OCI-LY3 (cell line): ENCODE measurements around the gene FAM180B.

Source experiments
- H2AFZ ChIP-seq: fragments of 200-600, 300-600 bp; shearing (Covaris generic); 2 replicates; pipeline ENCODE4 v1.6.0; 2014; ENCODE audit warnings: antibody characterized with exemption, low read depth, low read length
- H3K27ac ChIP-seq: fragments of 200-600, 300-600 bp; sonication (generic); 2 replicates; pipeline ENCODE4 v1.5.1; 2014; ENCODE audit warnings: mild to moderate bottlenecking, low read length, moderate library complexity, mixed read lengths
- H3K27me3 ChIP-seq: fragments of 200-600, 300-600 bp; sonication (generic); 2 replicates; pipeline ENCODE4 v1.6.1; 2014; ENCODE audit warnings: low read depth, low read length, mixed read lengths
- H3K36me3 ChIP-seq: fragments of 200-600, 300-600 bp; sonication (generic); replicated peaks from 2 replicates; pipeline ENCODE3; 2014; ENCODE audit warnings: low read depth, low read length, mixed read lengths
- H3K4me1 ChIP-seq: fragments of 300-600, 200-600 bp; sonication (generic); 2 replicates; pipeline ENCODE4 v1.6.1; 2014; ENCODE audit warnings: low read length, mixed read lengths
- H3K4me2 ChIP-seq: fragments of 200-600, 300-600 bp; sonication (generic); 2 replicates; pipeline ENCODE4 v1.6.1; 2014; ENCODE audit warnings: low read length, mixed read lengths
- H3K4me3 ChIP-seq: fragments of 300-600, 200-600 bp; sonication (generic); 2 replicates; pipeline ENCODE4 v1.5.1; 2014; ENCODE audit warnings: antibody characterized with exemption, mild to moderate bottlenecking, low read length, moderate library complexity
- H3K79me2 ChIP-seq: fragments of 300-600, 200-600 bp; shearing (Covaris generic); 2 replicates; pipeline ENCODE4 v1.6.1; 2014; ENCODE audit warnings: mild to moderate bottlenecking, low read length, mixed read lengths
- H3K9ac ChIP-seq: fragments of 300-600, 200-600 bp; shearing (Covaris generic); 2 replicates; pipeline ENCODE4 v1.6.0; 2014; ENCODE audit warnings: mild to moderate bottlenecking, low read length, moderate library complexity
- H3K9me3 ChIP-seq: fragments of 200-600, 300-600 bp; shearing (Covaris generic); 2 replicates; pipeline ENCODE4 v1.6.1; 2014; ENCODE audit warnings: low read length, mixed read lengths; ENCODE audit not compliant: insufficient read depth
- H4K20me1 ChIP-seq: fragments of 200-600, 300-600 bp; sonication (generic); 2 replicates; pipeline ENCODE4 v1.6.1; 2016; ENCODE audit warnings: low read length, mixed read lengths; ENCODE audit not compliant: insufficient read depth
- EZH2phosphoT487 ChIP-seq: fragments of 200-600 bp; shearing (Covaris generic); IDR thresholded peaks from 2 replicates; pipeline ENCODE4 v1.6.1; 2018; ENCODE audit warnings: antibody characterized with exemption, mixed run types, low read depth
- TF ChIP-seq, protein P1 (sequence below): fragments of 200-600, 300-600 bp; sonication (generic); IDR thresholded peaks from 2 replicates; pipeline ENCODE4 v1.5.1; 2014; ENCODE audit warnings: antibody characterized with exemption, low read length, low read depth

FAM180B gene

GRCh38 chr11:47565340-47566148 lies 20.9 kb upstream of the FAM180B start, which contains the start of gene PTPMT1:
TSS of gene PTPMT1 (plus strand) at chr11:47565599. CDS start at chr11:47565623, 24 bp downstream.
- TF ChIP-seq, protein P1, sequence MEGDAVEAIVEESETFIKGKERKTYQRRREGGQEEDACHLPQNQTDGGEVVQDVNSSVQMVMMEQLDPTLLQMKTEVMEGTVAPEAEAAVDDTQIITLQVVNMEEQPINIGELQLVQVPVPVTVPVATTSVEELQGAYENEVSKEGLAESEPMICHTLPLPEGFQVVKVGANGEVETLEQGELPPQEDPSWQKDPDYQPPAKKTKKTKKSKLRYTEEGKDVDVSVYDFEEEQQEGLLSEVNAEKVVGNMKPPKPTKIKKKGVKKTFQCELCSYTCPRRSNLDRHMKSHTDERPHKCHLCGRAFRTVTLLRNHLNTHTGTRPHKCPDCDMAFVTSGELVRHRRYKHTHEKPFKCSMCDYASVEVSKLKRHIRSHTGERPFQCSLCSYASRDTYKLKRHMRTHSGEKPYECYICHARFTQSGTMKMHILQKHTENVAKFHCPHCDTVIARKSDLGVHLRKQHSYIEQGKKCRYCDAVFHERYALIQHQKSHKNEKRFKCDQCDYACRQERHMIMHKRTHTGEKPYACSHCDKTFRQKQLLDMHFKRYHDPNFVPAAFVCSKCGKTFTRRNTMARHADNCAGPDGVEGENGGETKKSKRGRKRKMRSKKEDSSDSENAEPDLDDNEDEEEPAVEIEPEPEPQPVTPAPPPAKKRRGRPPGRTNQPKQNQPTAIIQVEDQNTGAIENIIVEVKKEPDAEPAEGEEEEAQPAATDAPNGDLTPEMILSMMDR = no peak
- no peak for TF ChIP-seq EZH2phosphoT487
- Histone ChIP-seq H3K27ac (peak within 1 kb of the TSS; percentile 51), H3K79me2 (peaks cover 55% of the 10 kb centered on the region), H4K20me1 (no peaks in the 10 kb centered on the region), H3K9ac (peak within 1 kb of the TSS; percentile 90), H3K4me1 (peaks cover 11% of the 10 kb centered on the region), H3K4me3 (peak within 1 kb of the TSS; percentile 94), H3K27me3 (no peaks in the 10 kb centered on the region), H3K4me2 (peak within 1 kb of the TSS; percentile 100), H2AFZ (peak within 1 kb of the TSS; percentile 73), H3K36me3 (peaks cover 12% of the 10 kb centered on the region), H3K9me3 (no peaks in the 10 kb centered on the region)

- H3K36me3 ChIP-seq = peaks cover 13% of the 10 kb centered on the region
- no peak overlapping the region; the same call in 1 of the 2 replicates for H2AFZ ChIP-seq
- peaks cover 62% of the 10 kb centered on the region for H3K79me2 ChIP-seq
- H3K4me3 ChIP-seq = peak overlapping the region; percentile 94
- H3K27ac ChIP-seq = peak overlapping the region; percentile 51; the same call in 1 of the 2 replicates
- H4K20me1 ChIP-seq = no peaks in the 10 kb centered on the region
- H3K4me1 ChIP-seq = peaks cover 11% of the 10 kb centered on the region
- peak overlapping the region; percentile 100 for H3K4me2 ChIP-seq
- no peak for TF ChIP-seq EZH2phosphoT487
- TF ChIP-seq, protein P1 = no peak
- no peaks in the 10 kb centered on the region for H3K27me3 ChIP-seq
- H3K9me3 ChIP-seq = no peaks in the 10 kb centered on the region
- peak overlapping the region; percentile 90 for H3K9ac ChIP-seq
These were observed 20.3 kb upstream of the FAM180B start for GRCh38 chr11:47566149-47566698.

GRCh38 chr11:47569646-47570045 lies 16.8 kb upstream of the FAM180B start:
- H3K4me1 ChIP-seq = peaks cover 11% of the 10 kb centered on the region
- no peak for TF ChIP-seq EZH2phosphoT487
- TF ChIP-seq, protein P1 = no peak
- peaks cover 39% of the 10 kb centered on the region for H3K36me3 ChIP-seq
- no peaks in the 10 kb centered on the region for H4K20me1 ChIP-seq
- no peak overlapping the region for H3K27ac ChIP-seq
- H3K4me3 ChIP-seq = no peak overlapping the region
- H3K27me3 ChIP-seq = no peaks in the 10 kb centered on the region
- no peaks in the 10 kb centered on the region for H3K9me3 ChIP-seq
- H3K79me2 ChIP-seq = peaks cover 80% of the 10 kb centered on the region
- H3K9ac ChIP-seq = no peak overlapping the region
- H3K4me2 ChIP-seq = no peak overlapping the region
- no peak overlapping the region for H2AFZ ChIP-seq

DNA sequence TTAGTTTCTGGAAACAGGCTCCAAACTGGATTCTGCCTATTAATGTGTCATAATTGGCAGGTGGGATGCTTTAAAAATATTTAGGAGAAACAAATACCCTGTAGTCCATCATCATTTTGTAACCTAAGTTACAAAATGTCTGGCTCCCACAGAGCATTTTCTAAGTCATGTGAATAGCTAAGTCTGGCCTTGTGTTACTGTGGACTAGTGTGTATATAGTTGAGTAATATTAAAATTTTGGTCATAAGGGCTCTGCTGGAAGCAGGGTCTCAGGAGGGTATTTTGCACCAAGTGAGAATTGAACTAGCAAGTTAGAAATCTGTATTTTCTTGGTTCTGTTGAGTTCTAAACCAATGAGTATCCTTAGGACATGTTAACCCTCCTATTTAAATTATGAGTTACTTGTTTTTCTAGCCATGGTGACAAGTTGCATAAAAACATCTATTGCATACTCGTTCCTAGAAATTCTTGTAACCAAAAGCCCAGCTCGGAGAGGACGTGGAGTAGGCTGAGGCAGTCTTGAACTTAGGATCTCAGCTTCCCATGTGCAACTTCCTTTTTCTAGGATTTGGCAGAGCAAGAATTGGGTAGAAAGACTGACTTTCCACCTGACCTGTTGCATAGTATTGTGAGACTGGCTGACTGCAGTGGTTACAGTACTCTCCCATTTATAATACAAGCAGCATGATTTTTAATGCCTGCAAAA lies 15.7 kb upstream of the FAM180B start:
- TF ChIP-seq, protein P1 = no peak
- H3K4me1 ChIP-seq = peaks cover 7% of the 10 kb centered on the region
- H3K9me3 ChIP-seq = no peaks in the 10 kb centered on the region
- no peak overlapping the region for H3K9ac ChIP-seq
- H3K27me3 ChIP-seq = no peaks in the 10 kb centered on the region
- H3K4me3 ChIP-seq = no peak overlapping the region
- H2AFZ ChIP-seq = no peak overlapping the region
- H3K27ac ChIP-seq = no peak overlapping the region
- peaks cover 44% of the 10 kb centered on the region for H3K36me3 ChIP-seq
- H4K20me1 ChIP-seq = no peaks in the 10 kb centered on the region
- no peak overlapping the region for H3K4me2 ChIP-seq
- peaks cover 75% of the 10 kb centered on the region for H3K79me2 ChIP-seq
